ENCODE results near the gene SLIT3.

SLIT3 gene

GRCh38 chr5:168721966-168722365, 579.0 kb downstream of the SLIT3 start:
- no peaks in the 10 kb centered on the region for H3K36me3 ChIP-seq (replicated peaks; ENCODE audit: low read depth, low read length)
- no peaks in the 10 kb centered on the region for H3K9me3 ChIP-seq (ENCODE audit: insufficient read depth, low read length)
- H3K27ac ChIP-seq (ENCODE audit: low read length), result no peak overlapping the region
- H3K27me3 ChIP-seq (ENCODE audit: low read depth, low read length), result peaks cover 15% of the 10 kb centered on the region
- no peaks in the 10 kb centered on the region for H3K79me2 ChIP-seq (ENCODE audit: low read length)
- no peak overlapping the region for H2AFZ ChIP-seq (ENCODE audit: low read depth, low read length)
- no peaks in the 10 kb centered on the region for H4K20me1 ChIP-seq (ENCODE audit: insufficient read depth, low read length)
- no peaks in the 10 kb centered on the region for H3K4me1 ChIP-seq (ENCODE audit: low read length)
- no peak overlapping the region for H3K9ac ChIP-seq (ENCODE audit: low read length)
- H3K4me3 ChIP-seq (ENCODE audit: low read length), result no peak overlapping the region
- H3K4me2 ChIP-seq (ENCODE audit: low read length), result no peak overlapping the region
- no peak for TF ChIP-seq CTCF (IDR thresholded peaks at IDR 0.05; ENCODE audit: low read depth, low read length)
- no peak for TF ChIP-seq EZH2phosphoT487 (IDR thresholded peaks at IDR 0.05; ENCODE audit: low read depth)

- Histone ChIP-seq H3K4me2 (ENCODE audit: low read length) (no peak overlapping the region), H3K36me3 (replicated peaks; ENCODE audit: low read depth, low read length) (no peaks in the 10 kb centered on the region), H3K4me1 (ENCODE audit: low read length) (no peaks in the 10 kb centered on the region), H3K4me3 (ENCODE audit: low read length) (no peak overlapping the region), H4K20me1 (ENCODE audit: insufficient read depth, low read length) (no peaks in the 10 kb centered on the region), H3K9me3 (ENCODE audit: insufficient read depth, low read length) (no peaks in the 10 kb centered on the region), H3K27ac (ENCODE audit: low read length) (no peak overlapping the region), H3K9ac (ENCODE audit: low read length) (no peak overlapping the region), H2AFZ (ENCODE audit: low read depth, low read length) (no peak overlapping the region), H3K79me2 (ENCODE audit: low read length) (no peaks in the 10 kb centered on the region), H3K27me3 (ENCODE audit: low read depth, low read length) (peaks cover 15% of the 10 kb centered on the region)
- TF ChIP-seq EZH2phosphoT487 (IDR thresholded peaks at IDR 0.05; ENCODE audit: low read depth), result no peak
- no peak for TF ChIP-seq CTCF (IDR thresholded peaks at IDR 0.05; ENCODE audit: low read depth, low read length)
Observed at GRCh38 chr5:168721002-168721753, 579.8 kb downstream of the SLIT3 start.

- Histone ChIP-seq H3K79me2 (ENCODE audit: low read length) (no peaks in the 10 kb centered on the region), H2AFZ (ENCODE audit: low read depth, low read length) (no peak overlapping the region)
Observed at GRCh38 chr5:168720575-168720974, 580.4 kb downstream of the SLIT3 start.

GRCh38 chr5:168714046-168714445, 586.9 kb downstream of the SLIT3 start:
- Histone ChIP-seq H3K36me3 (replicated peaks; ENCODE audit: low read depth, low read length) (no peaks in the 10 kb centered on the region), H3K27ac (ENCODE audit: low read length) (no peak overlapping the region), H3K4me1 (ENCODE audit: low read length) (no peaks in the 10 kb centered on the region), H3K79me2 (ENCODE audit: low read length) (no peaks in the 10 kb centered on the region), H3K27me3 (ENCODE audit: low read depth, low read length) (peaks cover 14% of the 10 kb centered on the region), H3K4me3 (ENCODE audit: low read length) (no peak overlapping the region), H3K4me2 (ENCODE audit: low read length) (no peak overlapping the region), H2AFZ (ENCODE audit: low read depth, low read length) (no peak overlapping the region), H3K9me3 (ENCODE audit: insufficient read depth, low read length) (no peaks in the 10 kb centered on the region), H3K9ac (ENCODE audit: low read length) (no peak overlapping the region), H4K20me1 (ENCODE audit: insufficient read depth, low read length) (no peaks in the 10 kb centered on the region)
- no peak for TF ChIP-seq CTCF (IDR thresholded peaks at IDR 0.05; ENCODE audit: low read depth, low read length)

More at GRCh38 chr5:168720575-168720974, 580.4 kb downstream of the SLIT3 start:
- Histone ChIP-seq H3K9ac (ENCODE audit: low read length) (no peak overlapping the region), H3K27me3 (ENCODE audit: low read depth, low read length) (peaks cover 15% of the 10 kb centered on the region), H3K4me3 (ENCODE audit: low read length) (no peak overlapping the region), H3K4me1 (ENCODE audit: low read length) (no peaks in the 10 kb centered on the region), H4K20me1 (ENCODE audit: insufficient read depth, low read length) (no peaks in the 10 kb centered on the region), H3K9me3 (ENCODE audit: insufficient read depth, low read length) (no peaks in the 10 kb centered on the region), H3K36me3 (replicated peaks; ENCODE audit: low read depth, low read length) (no peaks in the 10 kb centered on the region), H3K27ac (ENCODE audit: low read length) (no peak overlapping the region), H3K4me2 (ENCODE audit: low read length) (no peak overlapping the region)
- TF ChIP-seq CTCF (IDR thresholded peaks at IDR 0.05; ENCODE audit: low read depth, low read length) (no peak), EZH2phosphoT487 (IDR thresholded peaks at IDR 0.05; ENCODE audit: low read depth) (no peak)
